ENCODE measurements around the gene ATRIP.

ATRIP gene

DNA sequence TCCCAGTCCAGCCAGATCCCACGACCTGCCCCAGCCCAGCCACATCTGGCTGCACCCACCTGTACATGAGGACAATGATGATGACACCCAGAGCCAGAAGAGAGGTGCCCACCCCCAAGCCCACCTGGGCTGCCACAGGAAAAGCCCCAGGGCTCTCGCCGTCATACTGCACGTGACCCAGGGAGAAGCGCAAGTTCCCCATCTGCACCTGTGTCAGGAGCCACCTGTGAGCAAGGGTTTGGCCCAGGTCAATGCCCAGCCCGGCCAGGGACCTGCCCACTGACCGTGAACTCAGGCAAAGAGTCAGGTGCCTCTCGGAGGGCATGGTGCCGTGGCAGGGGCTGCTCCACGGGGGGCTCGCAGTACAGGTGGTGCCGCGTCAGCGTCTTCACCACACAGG, 32.9 kb upstream of the ATRIP start:
- no peaks in the 10 kb centered on the region for H3K36me3 ChIP-seq
- H3K27me3 ChIP-seq = no peaks in the 10 kb centered on the region
- H3K4me1 ChIP-seq = no peaks in the 10 kb centered on the region
- peak; percentile 0 for DNase-seq
- TF ChIP-seq, protein P1, sequence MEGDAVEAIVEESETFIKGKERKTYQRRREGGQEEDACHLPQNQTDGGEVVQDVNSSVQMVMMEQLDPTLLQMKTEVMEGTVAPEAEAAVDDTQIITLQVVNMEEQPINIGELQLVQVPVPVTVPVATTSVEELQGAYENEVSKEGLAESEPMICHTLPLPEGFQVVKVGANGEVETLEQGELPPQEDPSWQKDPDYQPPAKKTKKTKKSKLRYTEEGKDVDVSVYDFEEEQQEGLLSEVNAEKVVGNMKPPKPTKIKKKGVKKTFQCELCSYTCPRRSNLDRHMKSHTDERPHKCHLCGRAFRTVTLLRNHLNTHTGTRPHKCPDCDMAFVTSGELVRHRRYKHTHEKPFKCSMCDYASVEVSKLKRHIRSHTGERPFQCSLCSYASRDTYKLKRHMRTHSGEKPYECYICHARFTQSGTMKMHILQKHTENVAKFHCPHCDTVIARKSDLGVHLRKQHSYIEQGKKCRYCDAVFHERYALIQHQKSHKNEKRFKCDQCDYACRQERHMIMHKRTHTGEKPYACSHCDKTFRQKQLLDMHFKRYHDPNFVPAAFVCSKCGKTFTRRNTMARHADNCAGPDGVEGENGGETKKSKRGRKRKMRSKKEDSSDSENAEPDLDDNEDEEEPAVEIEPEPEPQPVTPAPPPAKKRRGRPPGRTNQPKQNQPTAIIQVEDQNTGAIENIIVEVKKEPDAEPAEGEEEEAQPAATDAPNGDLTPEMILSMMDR (IDR thresholded peaks at IDR 0.05; ENCODE audit: low read depth, low read length) = no peak
- no peak overlapping the region for H3K4me3 ChIP-seq (ENCODE audit: low read depth, low read length)
- no peaks in the 10 kb centered on the region for H3K9me3 ChIP-seq

DNA sequence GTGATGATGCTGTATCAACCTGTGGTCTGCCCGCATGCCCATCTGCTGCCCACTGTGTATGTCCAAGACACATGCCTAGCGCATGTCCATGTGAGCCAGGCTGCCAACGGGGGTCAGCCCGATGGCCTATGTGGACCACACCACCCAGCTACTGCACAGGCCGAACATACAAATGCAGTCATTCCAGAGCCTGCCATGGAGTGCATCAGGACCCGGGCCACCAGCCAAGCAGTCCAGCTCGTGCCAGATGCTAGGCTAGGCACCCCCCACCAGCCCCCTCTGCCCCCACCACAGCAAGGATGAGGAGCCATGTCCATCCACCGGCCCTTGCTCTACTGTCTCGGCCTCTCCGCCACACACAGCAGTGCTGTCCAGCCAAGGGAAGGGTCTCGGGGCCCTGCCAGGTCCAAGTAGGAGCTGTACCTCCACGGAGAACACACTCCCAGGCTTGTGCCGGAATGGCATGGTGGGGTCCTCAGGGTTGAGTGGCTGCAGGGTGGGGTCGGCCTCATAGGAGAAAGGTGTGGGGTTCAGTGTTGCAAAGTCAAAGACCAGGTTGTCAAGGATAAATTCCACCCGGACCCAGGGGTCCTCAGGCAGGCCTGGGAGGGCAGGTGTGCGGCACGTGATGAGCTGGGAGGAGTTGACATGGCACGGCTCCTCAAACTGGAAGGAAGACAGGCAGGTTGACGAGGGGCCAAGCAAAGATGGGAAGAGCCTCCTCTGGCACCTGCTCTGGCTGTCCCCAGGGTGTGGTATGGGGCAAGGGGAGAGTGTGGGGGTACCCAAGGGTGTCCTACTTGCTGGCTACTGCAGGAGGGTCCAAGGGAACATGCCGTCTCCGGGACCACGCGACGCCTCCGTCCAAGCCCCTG, 31.9 kb upstream of the ATRIP start:
- Histone ChIP-seq H3K4me1 (no peaks in the 10 kb centered on the region), H3K9me3 (no peaks in the 10 kb centered on the region), H3K36me3 (no peaks in the 10 kb centered on the region), H3K4me3 (ENCODE audit: low read depth, low read length) (no peak overlapping the region), H3K27me3 (no peaks in the 10 kb centered on the region)
- peak; percentile 0 for DNase-seq
- TF ChIP-seq, protein P1 (IDR thresholded peaks at IDR 0.05; ENCODE audit: low read depth, low read length) = no peak

DNA sequence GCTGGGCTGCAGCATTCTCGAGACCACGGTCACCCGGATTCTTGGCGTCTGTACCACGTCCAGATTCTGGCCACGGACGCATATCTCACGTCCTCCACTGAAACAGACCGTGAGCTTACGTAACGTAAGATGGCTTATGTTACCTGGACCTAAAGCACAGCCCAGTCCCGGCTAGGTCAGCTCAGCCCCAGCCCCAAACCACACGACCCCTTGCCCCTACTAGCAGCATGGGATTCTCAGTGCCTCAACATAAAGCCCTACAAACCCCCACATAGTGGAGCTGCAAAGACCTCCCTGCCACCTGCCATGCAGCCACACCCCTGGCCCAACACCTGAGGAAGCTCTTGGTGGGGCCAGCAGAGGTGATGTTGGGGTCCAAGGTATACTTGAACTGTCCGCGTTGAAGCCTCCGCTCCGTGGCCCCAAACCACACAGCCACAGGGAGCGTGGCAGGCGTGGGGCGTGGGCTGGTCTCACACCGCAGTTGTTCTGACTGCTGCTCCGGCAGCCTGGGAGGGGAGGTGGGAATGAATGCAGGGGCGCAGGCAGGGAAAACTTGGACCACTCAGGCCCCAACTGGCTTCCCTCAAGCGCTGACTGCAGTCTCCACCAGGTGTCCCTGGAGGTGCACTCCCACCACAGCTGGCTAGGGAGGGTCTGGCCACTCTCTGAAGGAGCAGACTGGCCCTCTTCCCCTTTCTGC, 31.1 kb upstream of the ATRIP start:
- Histone ChIP-seq H3K9me3 (no peaks in the 10 kb centered on the region), H3K36me3 (no peaks in the 10 kb centered on the region), H3K27me3 (no peaks in the 10 kb centered on the region), H3K4me1 (no peaks in the 10 kb centered on the region), H3K4me3 (ENCODE audit: low read depth, low read length) (no peak overlapping the region)
- TF ChIP-seq, protein P1 (IDR thresholded peaks at IDR 0.05; ENCODE audit: low read depth, low read length) = no peak
- DNase-seq = no peak

DNA sequence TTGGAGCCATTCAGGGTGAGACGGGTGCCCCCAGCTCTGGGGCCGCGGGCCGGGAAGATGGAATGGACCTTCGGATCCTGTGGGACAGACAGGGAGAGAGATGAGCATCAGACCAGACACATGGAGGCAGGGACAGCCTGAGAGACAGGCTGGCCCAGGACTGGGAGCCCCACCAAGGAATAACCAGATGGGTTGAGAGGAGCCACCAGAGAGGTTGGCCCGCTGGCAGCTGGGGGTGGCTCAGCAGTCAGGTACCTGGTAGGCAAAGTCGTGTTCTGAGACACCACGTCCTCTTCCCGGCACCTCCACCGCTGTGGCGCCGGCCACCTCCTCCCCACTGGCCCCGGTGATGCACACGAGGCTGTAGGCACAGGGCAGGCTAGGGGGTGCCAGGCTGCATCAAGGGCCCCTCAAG, 30.4 kb upstream of the ATRIP start:
- Histone ChIP-seq H3K4me1 (no peaks in the 10 kb centered on the region), H3K4me3 (ENCODE audit: low read depth, low read length) (no peak overlapping the region), H3K27me3 (no peaks in the 10 kb centered on the region), H3K36me3 (no peaks in the 10 kb centered on the region), H3K9me3 (no peaks in the 10 kb centered on the region)
- TF ChIP-seq, protein P1 (IDR thresholded peaks at IDR 0.05; ENCODE audit: low read depth, low read length) = no peak
- DNase-seq = no peak

DNA sequence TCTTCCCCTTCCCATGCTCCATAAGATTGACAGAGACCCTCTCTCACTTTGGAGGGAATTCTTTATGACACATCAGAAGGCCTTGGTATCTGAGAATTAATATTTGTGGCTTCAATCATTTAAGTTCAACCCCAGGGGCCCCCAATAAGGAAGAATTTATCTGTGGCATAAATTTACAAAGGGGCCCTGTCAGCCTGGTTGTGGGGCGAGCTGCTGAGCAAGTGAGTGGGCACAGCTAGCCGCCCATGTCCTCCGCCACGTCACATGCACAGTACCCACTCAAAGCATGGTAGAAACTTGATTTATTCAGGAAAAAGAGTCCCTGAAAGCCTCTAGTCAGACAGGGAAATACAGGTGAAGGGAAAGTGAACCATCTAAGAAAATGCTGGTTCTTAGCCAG, 30.0 kb upstream of the ATRIP start:
- TF ChIP-seq, protein P1 (IDR thresholded peaks at IDR 0.05; ENCODE audit: low read depth, low read length) = no peak
- Histone ChIP-seq H3K9me3 (no peaks in the 10 kb centered on the region), H3K27me3 (no peaks in the 10 kb centered on the region), H3K36me3 (no peaks in the 10 kb centered on the region), H3K4me1 (no peaks in the 10 kb centered on the region), H3K4me3 (ENCODE audit: low read depth, low read length) (no peak overlapping the region)
- no peak for DNase-seq

Data from BE2C (cell line).